ENCODE data around the gene JAZF1. TPM values are rescaled to one million over a fixed set of nuclear protein-coding genes. Genes with fewer than 3 reads are reported as not detected.

Gene JAZF1
- total and polyA plus RNA-seq, 2 of the 8 experiments (the other 6 are each of a cell fraction or from before 2014, with no cell fraction given), result 2.6 to 21.8 TPM

GRCh38 chr7:27914409-27914808 is 266.2 kb downstream of the JAZF1 start:
- H4K5ac ChIP-seq (ENCODE audit: insufficient read length, low read depth, low read length), result no peak overlapping the region
- no peak overlapping the region for H3K27ac ChIP-seq (ENCODE audit: low read depth, low read length)
- no peaks in the 10 kb centered on the region for H4K20me1 ChIP-seq (replicated peaks in 1 of 2; ENCODE audit: control insufficient read depth in 1 of 2, insufficient read depth in 2 of 2, low read length in 2 of 2)
- no peak overlapping the region for H2BK12ac ChIP-seq (ENCODE audit: low read depth, low read length)
- CTCF ChIA-PET (ENCODE audit: partially characterized antibody), result interaction anchor here (1.0 to 1.2 kb wide), 2 partner anchors 39 to 69 kb away, joined by 3 to 4 read pairs; no protein-coding TSS in a partner anchor
- H3K79me2 ChIP-seq (ENCODE audit: control insufficient read depth in 1 of 2, insufficient read depth in 2 of 2, low read length in 2 of 2), result no peaks in the 10 kb centered on the region
- H4K91ac ChIP-seq (replicated peaks; ENCODE audit: insufficient read length, low read length), result no peak overlapping the region
- no peak overlapping the region for H2BK20ac ChIP-seq (ENCODE audit: low read length)
- TF ChIP-seq RAD21 (IDR thresholded peaks at IDR 0.05 in 1 of 2, conservative IDR thresholded peaks at IDR 0.05 in 1 of 2; ENCODE audit: low read depth in 2 of 2, low read length in 2 of 2) (no peak), SP1 (IDR thresholded peaks at IDR 0.05; ENCODE audit: low read depth, low read length) (no peak), USF2 (IDR thresholded peaks at IDR 0.05; ENCODE audit: low read length) (no peak), TEAD4 (IDR thresholded peaks at IDR 0.05; ENCODE audit: low read depth, low read length) (no peak), CEBPB (IDR thresholded peaks at IDR 0.05; ENCODE audit: low read depth, low read length) (no peak), MAX (IDR thresholded peaks at IDR 0.05) (no peak), SIRT6 (IDR thresholded peaks at IDR 0.05; ENCODE audit: low read length) (no peak), EGR1 (IDR thresholded peaks at IDR 0.05; ENCODE audit: borderline replicate concordance, low read depth, low read length) (no peak), ATF2 (IDR thresholded peaks at IDR 0.05; ENCODE audit: low read length) (no peak), NANOG (IDR thresholded peaks at IDR 0.05; ENCODE audit: insufficient read depth, low read depth, low read length, poor library complexity, severe bottlenecking) (no peak), RBBP5 (IDR thresholded peaks at IDR 0.05; ENCODE audit: borderline replicate concordance, low read depth, low read length) (no peak)
- no peak overlapping the region for H4K8ac ChIP-seq (ENCODE audit: extremely low read depth, insufficient read depth, low read length)
- DNase-seq (ENCODE audit: low read depth in 1 of 2, low spot score in 2 of 2), result no peak
- H3K4me2 ChIP-seq (ENCODE audit: insufficient read depth in 1 of 2, low read depth in 2 of 2, low read length in 2 of 2), result no peak overlapping the region
- WGBS, 2 experiments (ENCODE audit: extremely low coverage in 1 of 2, insufficient coverage in 1 of 2, insufficient read length in 1 of 2, insufficient replicate concordance in 2 of 2, low coverage in 1 of 2, low lambda C conversion rate in 2 of 2, missing lambda C conversion rate in 1 of 2), result 88% methylated on average over 3 of the region's 3 CpGs; no CpG with 5 or more reads in 1 of the 2 experiments
- H2AK5ac ChIP-seq (ENCODE audit: low read depth, low read length), result peak overlapping the region; percentile 19; the same call in 1 of the 2 replicates
- H3K4me3 ChIP-seq (ENCODE audit: extremely low read depth in 1 of 4, insufficient read depth in 2 of 4, low read depth in 3 of 4, low read length in 4 of 4), result no peak overlapping the region
- no peak overlapping the region for H2BK120ac ChIP-seq (replicated peaks; ENCODE audit: low read depth, low read length)
- POLR2A ChIA-PET (ENCODE audit: partially characterized antibody), result no interaction called here
- no peak overlapping the region for H3K56ac ChIP-seq (replicated peaks; ENCODE audit: insufficient read length, low read depth, low read length)
- FAIRE-seq, result no peak
- no peaks in the 10 kb centered on the region for H3K23me2 ChIP-seq (ENCODE audit: low read depth, low read length)
- H3K14ac ChIP-seq (ENCODE audit: insufficient read length), result no peak overlapping the region
- peak overlapping the region; percentile 3; the same call in 1 of the 2 replicates for H3K18ac ChIP-seq (ENCODE audit: extremely low read depth, low read length)
- no peaks in the 10 kb centered on the region for H3K36me3 ChIP-seq (ENCODE audit: control insufficient read depth in 2 of 4, insufficient read depth in 4 of 4, low read length in 3 of 4)
- no peak overlapping the region for H3K4ac ChIP-seq (replicated peaks; ENCODE audit: insufficient read length, low read depth, low read length)
- no peak overlapping the region for H2BK15ac ChIP-seq (ENCODE audit: low read length)
- no peaks in the 10 kb centered on the region for H3K79me1 ChIP-seq (ENCODE audit: low read depth, low read length)
- peaks cover 0 to 4% of the 10 kb centered on the region in 2 experiments; a peak in 1 of 4 replicates for H3K9me3 ChIP-seq (ENCODE audit: insufficient read depth in 2 of 2, low read depth in 1 of 2, low read length in 1 of 2)
- peaks cover 18 to 25% (median 21%) of the 10 kb centered on the region in 4 experiments for H3K4me1 ChIP-seq (replicated peaks in 1 of 4; ENCODE audit: control insufficient read depth in 3 of 4, insufficient read depth in 4 of 4, low read length in 3 of 4)
- no peaks in the 10 kb centered on the region for H3K27me3 ChIP-seq (replicated peaks in 1 of 4; ENCODE audit: control insufficient read depth in 3 of 4, extremely low read depth in 1 of 4, insufficient read depth in 3 of 4, low read length in 3 of 4)
- H2BK5ac ChIP-seq (ENCODE audit: low read depth, low read length), result no peak overlapping the region
- H3K9ac ChIP-seq (replicated peaks in 1 of 4; ENCODE audit: extremely low read depth in 1 of 4, low read depth in 3 of 4, low read length in 3 of 4), result no peak overlapping the region
- no peak overlapping the region for H2AFZ ChIP-seq (ENCODE audit: low read length)
- no peak overlapping the region for H3K23ac ChIP-seq (ENCODE audit: insufficient read length)

All from H1 (cell line).